ENCODE data around the gene LRRC8B.

DNA sequence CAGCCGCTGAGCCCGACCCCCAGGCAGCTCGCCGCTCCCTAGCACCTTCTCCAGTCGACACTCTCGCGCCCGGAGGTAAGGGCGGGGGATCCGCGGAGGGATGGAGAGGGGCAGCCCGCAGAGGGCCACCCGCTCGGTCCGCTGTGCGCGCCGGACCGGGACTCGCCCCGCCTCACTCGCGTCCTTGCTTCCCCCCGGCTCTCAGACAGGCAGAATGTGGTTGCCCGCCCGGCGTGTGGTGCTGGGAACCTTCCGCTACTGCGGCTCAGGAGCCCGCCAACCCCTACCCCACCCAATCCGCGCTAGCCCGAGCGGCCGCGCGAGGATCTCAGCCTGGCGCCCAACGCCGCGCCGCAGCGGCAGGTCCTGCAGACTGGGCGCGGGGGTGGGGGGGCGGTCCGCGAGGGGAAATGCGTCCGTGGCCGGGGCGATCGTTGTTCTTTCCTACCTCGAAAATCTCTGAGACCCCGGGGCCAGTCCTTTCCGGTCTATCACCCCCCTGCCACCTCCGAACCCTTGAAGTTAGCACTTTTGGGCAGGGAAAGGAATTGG lies 108.7 kb downstream of the LRRC8B start:
- TF ChIP-seq JUNB (IDR thresholded peaks at IDR 0.05) (no peak), RAD21 (conservative IDR thresholded peaks at IDR 0.05 in 1 of 2, IDR thresholded peaks at IDR 0.05 in 1 of 2) (no peak), POLR2A (IDR thresholded peaks at IDR 0.05; ENCODE audit: low read length) (no peak)
- TF ChIP-seq, protein P1, sequence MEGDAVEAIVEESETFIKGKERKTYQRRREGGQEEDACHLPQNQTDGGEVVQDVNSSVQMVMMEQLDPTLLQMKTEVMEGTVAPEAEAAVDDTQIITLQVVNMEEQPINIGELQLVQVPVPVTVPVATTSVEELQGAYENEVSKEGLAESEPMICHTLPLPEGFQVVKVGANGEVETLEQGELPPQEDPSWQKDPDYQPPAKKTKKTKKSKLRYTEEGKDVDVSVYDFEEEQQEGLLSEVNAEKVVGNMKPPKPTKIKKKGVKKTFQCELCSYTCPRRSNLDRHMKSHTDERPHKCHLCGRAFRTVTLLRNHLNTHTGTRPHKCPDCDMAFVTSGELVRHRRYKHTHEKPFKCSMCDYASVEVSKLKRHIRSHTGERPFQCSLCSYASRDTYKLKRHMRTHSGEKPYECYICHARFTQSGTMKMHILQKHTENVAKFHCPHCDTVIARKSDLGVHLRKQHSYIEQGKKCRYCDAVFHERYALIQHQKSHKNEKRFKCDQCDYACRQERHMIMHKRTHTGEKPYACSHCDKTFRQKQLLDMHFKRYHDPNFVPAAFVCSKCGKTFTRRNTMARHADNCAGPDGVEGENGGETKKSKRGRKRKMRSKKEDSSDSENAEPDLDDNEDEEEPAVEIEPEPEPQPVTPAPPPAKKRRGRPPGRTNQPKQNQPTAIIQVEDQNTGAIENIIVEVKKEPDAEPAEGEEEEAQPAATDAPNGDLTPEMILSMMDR (IDR thresholded peaks at IDR 0.05): no peak

Data from A549 (cell line).